ENCODE measurements around the gene NCF4.

Gene NCF4

GRCh38 chr22:36912694-36913426, 52.1 kb downstream of the NCF4 start:
- Histone ChIP-seq H3K36me3 (no peaks in the 10 kb centered on the region), H3K27me3 (peaks cover 22% of the 10 kb centered on the region), H3K9me3 (no peaks in the 10 kb centered on the region), H3K4me3 (ENCODE audit: low read depth, low read length) (no peak overlapping the region), H3K4me1 (no peaks in the 10 kb centered on the region)
- DNase-seq = no peak
- no peak for TF ChIP-seq CTCF (IDR thresholded peaks at IDR 0.05; ENCODE audit: low read depth, low read length)

GRCh38 chr22:36913427-36914389, 52.9 kb downstream of the NCF4 start, which contains the start of gene CSF2RB:
Gene CSF2RB, plus strand, starts transcription at chr22:36913628. Its CDS starts 8,580 bp downstream, at chr22:36922208.
- no peak for TF ChIP-seq CTCF (IDR thresholded peaks at IDR 0.05; ENCODE audit: low read depth, low read length)
- H3K36me3 ChIP-seq = no peaks in the 10 kb centered on the region
- peaks cover 22% of the 10 kb centered on the region for H3K27me3 ChIP-seq
- H3K4me3 ChIP-seq (ENCODE audit: low read depth, low read length) = no peak within 1 kb of the TSS
- no peak for DNase-seq
- H3K9me3 ChIP-seq = no peaks in the 10 kb centered on the region
- no peaks in the 10 kb centered on the region for H3K4me1 ChIP-seq

- H3K36me3 ChIP-seq = no peaks in the 10 kb centered on the region
- H3K27me3 ChIP-seq = peaks cover 22% of the 10 kb centered on the region
- no peak for DNase-seq
- no peaks in the 10 kb centered on the region for H3K4me1 ChIP-seq
- no peak overlapping the region for H3K4me3 ChIP-seq (ENCODE audit: low read depth, low read length)
- no peaks in the 10 kb centered on the region for H3K9me3 ChIP-seq
- no peak for TF ChIP-seq CTCF (IDR thresholded peaks at IDR 0.05; ENCODE audit: low read depth, low read length)
Observed at GRCh38 chr22:36914390-36914752, 53.6 kb downstream of the NCF4 start.

- H3K9me3 ChIP-seq = no peaks in the 10 kb centered on the region
- no peaks in the 10 kb centered on the region for H3K36me3 ChIP-seq
- H3K4me3 ChIP-seq (ENCODE audit: low read depth, low read length) = no peak overlapping the region
- no peaks in the 10 kb centered on the region for H3K4me1 ChIP-seq
- peaks cover 13% of the 10 kb centered on the region for H3K27me3 ChIP-seq
- DNase-seq = no peak
- TF ChIP-seq CTCF (IDR thresholded peaks at IDR 0.05; ENCODE audit: low read depth, low read length) = no peak
Observed at GRCh38 chr22:36916034-36916433, 55.2 kb downstream of the NCF4 start.

- Histone ChIP-seq H3K36me3 (no peaks in the 10 kb centered on the region), H3K4me3 (ENCODE audit: low read depth, low read length) (no peak overlapping the region), H3K4me1 (no peaks in the 10 kb centered on the region), H3K9me3 (no peaks in the 10 kb centered on the region), H3K27me3 (peaks cover 13% of the 10 kb centered on the region)
- no peak for DNase-seq
- no peak for TF ChIP-seq CTCF (IDR thresholded peaks at IDR 0.05; ENCODE audit: low read depth, low read length)
Observed at GRCh38 chr22:36918586-36919284, 57.9 kb downstream of the NCF4 start.
